Psoas muscle (tissue), 8 donors: ENCODE data around the gene SLC44A3. TPM values are rescaled to one million over a fixed set of nuclear protein-coding genes. Genes with fewer than 3 reads are reported as not detected.
A peak's percentile ranks its signal among the peaks of the same experiment; 100 is the strongest.

Experiments
- ATAC-seq, 4 donors: fragments of 200-7000 bp; cut with Tn5 transposase; one replicate each; pipeline ENCODE4 v1.9.1; 2020; ENCODE audit warnings: moderate library complexity in 3 of 4, mild to moderate bottlenecking in 2 of 4
- DNase-seq, 2 donors: peaks; one replicate each; pipeline ENCODE4 v3.0.0-alpha.2; 2020
- H3K27ac ChIP-seq: fragments of 200-600 bp; one replicate; pipeline ENCODE4 v1.8.0; 2022
- H3K27me3 ChIP-seq, 3 donors: fragments of 200-600 bp in 1 of 3; one replicate each; pipeline versions ENCODE4 v1.6.1 to v1.8.0; 2013 to 2022; ENCODE audit warnings: low read length in 2 of 3, mild to moderate bottlenecking in 2 of 3, moderate library complexity in 1 of 3; ENCODE audit not compliant: insufficient read depth in 3 of 3
- H3K36me3 ChIP-seq, 2 donors: fragments of 200-600 bp in 1 of 2; one replicate each; pipeline versions ENCODE4 v1.6.1 to v1.8.0; 2013 to 2022; ENCODE audit warnings: low read depth in 1 of 2, mild to moderate bottlenecking in 1 of 2, moderate library complexity in 1 of 2; ENCODE audit not compliant: insufficient read depth in 1 of 2
- H3K4me1 ChIP-seq: fragments of 200-600 bp; one replicate; pipeline ENCODE4 v1.8.0; 2022
- H3K4me3 ChIP-seq: fragments of 200-600 bp; one replicate; pipeline ENCODE4 v1.8.0; 2022; ENCODE audit warnings: mild to moderate bottlenecking
- H3K9me3 ChIP-seq: fragments of 200-600 bp; one replicate; pipeline ENCODE4 v1.8.0; 2022
- CTCF ChIP-seq: fragments of 200-600 bp; IDR thresholded peaks from one replicate; pipeline ENCODE4 v1.8.0; 2022; ENCODE audit warnings: antibody characterized with exemption
- WGBS, 3 donors: extraction: QIAGEN DNeasy Blood & Tissue Kit; methylation state at CpG; one replicate each; pipeline versions ENCODE4 v1.1.6 to v1.1.7; 2013; 5-methylcytosine and 5-hydroxymethylcytosine counted together
- intact Hi-C, 2 donors: fragments of 100-400 bp; cut with DNase I; formaldehyde crosslinking; loops; one replicate each; pipeline versions ENCODE4 v1.11.0 to v1.14.2; 2022
- polyA plus RNA-seq, 3 donors: library from polyadenylated mRNA; stranded (reverse); fragments of 200-250 nt; gene quantifications; one replicate each; pipeline ENCODE4 v1.2.3, GENCODE V29; 2013
- total RNA-seq, 4 donors: library from RNA; stranded (reverse); fragmentation: NEBNext Ultra II Directional in 2 of 4; extraction: Animal tissue kit (Norgen Biotek cat#: 25700) in 2 of 4; gene quantifications; one replicate each; pipeline versions ENCODE4 v1.2.1 to v1.2.4, GENCODE V29; 2021 to 2023
- donor health status: healthy with polysubstance abuse.
- donor health status: DM: no; HTN: no; CAD: no; lungs with moderate emphysema.
- donor health status: Bipolar disorder and iron deficiency.
- donor health status: healthy.
- donor health status: DM: yes; HTN: yes; CAD: no.
- donor health status: DM: no; HTN: no; CAD: no.
- donor health status: DM: no; HTN: no; CAD: no.
- donor health status: DM: yes; HTN: yes; CAD: no.

The SLC44A3 gene
- total and polyA plus RNA-seq, 7 donors = 0.04 to 0.58 (median 0.32) TPM; not detected in 2

DNA sequence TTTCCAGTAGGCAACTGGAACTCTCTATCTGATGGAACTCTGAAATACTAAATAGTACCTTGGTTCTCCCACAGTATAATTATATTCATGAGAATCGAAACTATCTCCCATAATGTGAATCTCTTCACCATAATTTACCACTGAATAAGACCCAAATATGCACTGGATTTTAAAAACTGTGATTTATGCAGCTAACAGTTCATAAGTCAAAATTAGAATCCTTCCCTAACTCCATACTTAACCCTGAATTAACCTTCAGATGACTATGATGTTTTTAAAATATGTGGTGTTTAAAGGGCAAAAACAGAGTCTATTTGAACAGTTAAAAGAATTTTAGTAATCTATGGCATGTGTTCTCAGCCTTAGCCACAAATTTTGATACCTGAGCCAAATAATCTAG, 22.9 kb upstream of the SLC44A3 start:
- no peak for TF ChIP-seq CTCF
- H3K9me3 ChIP-seq = no peaks in the 10 kb centered on the region
- H3K4me3 ChIP-seq = no peak overlapping the region
- intact Hi-C loops = no loop called here
- ATAC-seq (no peak), DNase-seq (no peak)
- H3K27me3 ChIP-seq = no peaks in the 10 kb centered on the region
- H3K27ac ChIP-seq = no peak overlapping the region
- 63 to 83% (median 71%) methylated on average over 1 of the region's 1 CpG for whole genome bisulfite sequencing, 3 donors
- H3K36me3 ChIP-seq = no peaks in the 10 kb centered on the region
- peaks cover 23% of the 10 kb centered on the region for H3K4me1 ChIP-seq

DNA sequence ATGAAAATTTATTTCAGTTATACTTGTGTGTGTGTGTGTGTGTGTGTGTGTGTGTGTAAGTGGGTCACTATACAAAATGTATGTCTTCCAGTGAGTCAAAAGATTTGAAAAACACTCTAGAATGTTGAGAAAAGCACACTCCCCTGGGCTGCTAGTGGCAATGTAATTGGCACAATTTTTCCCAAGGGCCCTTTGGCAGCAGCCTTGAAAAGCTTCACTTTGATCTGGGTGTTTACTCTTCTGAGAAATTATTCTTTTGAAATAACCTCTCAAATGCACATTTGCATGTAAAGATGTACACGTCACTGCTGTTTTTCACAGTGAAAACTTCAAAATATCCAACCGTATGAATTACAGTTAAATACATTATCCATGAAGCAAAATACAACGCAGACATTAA, 22.1 kb upstream of the SLC44A3 start:
- Histone ChIP-seq H3K27ac (no peak overlapping the region), H3K4me3 (no peak overlapping the region), H3K27me3 (no peaks in the 10 kb centered on the region), H3K4me1 (peaks cover 17% of the 10 kb centered on the region), H3K36me3 (no peaks in the 10 kb centered on the region), H3K9me3 (no peaks in the 10 kb centered on the region)
- TF ChIP-seq CTCF = no peak
- DNase-seq (no peak), ATAC-seq (no peak)
- 78 to 88% (median 85%) methylated on average over 3 of the region's 3 CpGs for WGBS, 3 donors
- intact Hi-C loops = no loop called here

GRCh38 chr1:94798462-94798861, 21.7 kb upstream of the SLC44A3 start:
- no peak for ATAC-seq
- H3K27me3 ChIP-seq = no peaks in the 10 kb centered on the region
- H3K4me1 ChIP-seq = peaks cover 12% of the 10 kb centered on the region
- no peaks in the 10 kb centered on the region for H3K36me3 ChIP-seq
- no peak for TF ChIP-seq CTCF
- no peaks in the 10 kb centered on the region for H3K9me3 ChIP-seq
- H3K27ac ChIP-seq = no peak overlapping the region
- no peak overlapping the region for H3K4me3 ChIP-seq
- 87 to 94% (median 88%) methylated on average over 2 of the region's 2 CpGs for WGBS, 3 donors
- no peak for DNase-seq
- intact Hi-C loops = no loop called here

DNA sequence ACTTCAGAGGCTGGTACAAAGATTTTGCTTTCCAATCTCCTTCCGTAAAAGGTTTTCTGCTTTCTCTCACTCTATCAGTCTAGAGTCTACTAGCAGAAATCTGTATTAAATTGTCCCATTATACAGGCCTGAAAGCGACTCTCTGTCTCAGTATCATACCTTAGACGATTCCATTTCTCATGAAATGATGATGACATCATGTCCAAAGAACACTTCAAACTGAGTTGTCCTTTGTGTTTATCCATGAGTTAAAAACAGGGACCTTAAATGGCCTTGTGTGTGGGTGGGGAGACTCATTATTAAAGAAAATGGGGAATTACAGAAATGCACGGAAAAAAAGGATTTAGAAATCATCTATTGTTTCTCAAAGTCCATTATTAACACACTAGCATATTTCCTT, 21.0 kb upstream of the SLC44A3 start:
- DNase-seq (no peak), ATAC-seq (no peak)
- no peaks in the 10 kb centered on the region for H3K27me3 ChIP-seq
- H3K36me3 ChIP-seq = no peaks in the 10 kb centered on the region
- TF ChIP-seq CTCF = no peak
- H3K9me3 ChIP-seq = no peaks in the 10 kb centered on the region
- no peak overlapping the region for H3K27ac ChIP-seq
- WGBS, 3 donors = 55 to 70% (median 56%) methylated on average over 4 of the region's 4 CpGs
- H3K4me3 ChIP-seq = no peak overlapping the region
- intact Hi-C loops = no loop called here
- peaks cover 10% of the 10 kb centered on the region for H3K4me1 ChIP-seq

DNA sequence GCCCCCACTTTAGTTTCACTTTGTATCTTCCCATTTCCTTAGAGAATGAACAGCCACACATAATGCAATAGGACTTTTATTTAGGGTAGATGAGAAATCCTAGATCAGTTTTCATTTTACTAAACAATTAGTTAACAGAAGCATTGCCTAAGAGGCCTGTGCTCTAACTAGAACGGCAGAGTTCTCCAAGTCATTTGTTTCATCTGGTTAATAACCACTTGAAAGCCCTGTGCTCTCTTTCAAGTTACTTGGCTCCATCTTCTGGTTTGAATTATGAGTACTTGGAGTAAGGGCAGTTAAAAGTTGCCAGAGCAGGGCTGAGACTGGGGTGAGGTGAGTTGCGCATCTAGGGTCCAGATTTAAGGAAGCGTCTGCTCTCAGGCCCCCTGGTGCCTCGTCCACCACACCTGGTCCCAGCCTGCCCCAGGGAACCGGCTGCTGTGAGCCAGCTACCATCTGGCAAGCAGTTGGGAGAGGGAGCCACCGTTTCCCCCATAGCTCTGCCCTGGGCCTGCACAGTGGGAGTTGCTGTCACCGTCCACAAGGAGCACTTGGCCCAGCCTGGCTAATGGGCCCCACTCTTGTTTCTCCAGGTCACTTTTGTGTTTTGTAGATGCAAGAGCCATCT, 18.1 kb upstream of the SLC44A3 start:
- Histone ChIP-seq H3K9me3 (no peaks in the 10 kb centered on the region), H3K27me3 (no peaks in the 10 kb centered on the region), H3K4me3 (peak overlapping the region; percentile 41), H3K4me1 (peaks cover 10% of the 10 kb centered on the region), H3K36me3 (no peaks in the 10 kb centered on the region), H3K27ac (peak overlapping the region; percentile 31)
- peak; percentile 37 for TF ChIP-seq CTCF
- ATAC-seq (peak; percentile 48 to 77 (median 58)), DNase-seq (peak; percentile 32 to 61)
- intact Hi-C loops = loop anchor here in 1 of 2 donors (5.0 kb wide), 1 partner anchor 270 kb away; no protein-coding TSS in a partner anchor
- WGBS, 3 donors = 24 to 38% (median 26%) methylated on average over 7 of the region's 7 CpGs
